OCI-M2 (cell line): Measurements from ENCODE around the gene NUSAP1.
A peak's percentile ranks its signal among the peaks of the same experiment; 100 is the strongest.
"Not testable (repeated sequence)": the region's sequence is repeated elsewhere in the genome, so short reads cannot be mapped to it uniquely, and the experiment has no call there.

Experiments
- DNase-seq: peaks from one replicate; lab custom pipeline; 2025; ENCODE audit not compliant: unreplicated experiment; lab: John Stamatoyannopoulos, UW

NUSAP1 gene

DNA sequence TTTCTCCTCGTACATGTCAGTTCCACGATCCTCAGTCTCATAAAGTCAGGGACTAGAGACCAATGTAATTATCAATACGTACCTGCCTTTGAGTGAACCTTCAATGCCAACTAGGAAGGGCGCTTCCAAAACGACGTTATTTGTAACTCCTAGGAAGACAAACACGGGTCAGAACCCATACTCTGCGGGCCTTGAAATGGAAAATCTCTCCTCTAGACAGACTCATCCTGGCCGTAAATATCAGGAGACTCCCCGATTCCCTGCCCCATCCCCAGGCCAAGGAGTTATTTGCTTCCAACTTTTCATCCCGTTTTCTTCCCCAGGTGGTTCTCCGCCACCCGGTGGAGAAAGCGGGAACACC lies 868 bp upstream of the NUSAP1 start:
- no peak for DNase-seq

DNA sequence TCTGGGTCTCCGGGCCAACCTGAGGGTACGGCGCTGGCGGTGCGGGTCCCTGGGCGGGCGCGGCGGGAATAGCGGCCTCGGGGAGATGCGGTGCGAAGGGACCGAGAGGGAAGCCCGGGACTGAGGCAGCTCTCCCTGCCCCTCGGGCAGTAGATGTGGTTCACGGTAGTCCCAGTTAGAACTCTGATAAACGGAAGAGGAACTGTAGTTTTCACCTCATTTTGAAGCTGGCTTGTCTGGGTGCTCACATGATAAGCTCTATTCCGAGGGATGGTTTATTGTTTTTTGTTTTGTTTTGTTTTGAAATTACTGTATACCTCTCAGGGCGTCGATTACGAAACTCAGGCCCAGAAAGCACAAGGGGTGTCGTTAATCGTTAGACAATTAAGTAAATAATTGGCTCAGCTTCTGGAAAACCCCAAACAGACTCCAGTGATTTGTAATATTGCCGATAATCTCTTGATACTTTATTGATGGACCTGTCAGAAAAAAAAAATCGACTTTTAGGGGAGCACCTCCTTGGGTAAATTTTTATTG lies 413 bp downstream of the NUSAP1 start:
- DNase-seq = no peak

DNA sequence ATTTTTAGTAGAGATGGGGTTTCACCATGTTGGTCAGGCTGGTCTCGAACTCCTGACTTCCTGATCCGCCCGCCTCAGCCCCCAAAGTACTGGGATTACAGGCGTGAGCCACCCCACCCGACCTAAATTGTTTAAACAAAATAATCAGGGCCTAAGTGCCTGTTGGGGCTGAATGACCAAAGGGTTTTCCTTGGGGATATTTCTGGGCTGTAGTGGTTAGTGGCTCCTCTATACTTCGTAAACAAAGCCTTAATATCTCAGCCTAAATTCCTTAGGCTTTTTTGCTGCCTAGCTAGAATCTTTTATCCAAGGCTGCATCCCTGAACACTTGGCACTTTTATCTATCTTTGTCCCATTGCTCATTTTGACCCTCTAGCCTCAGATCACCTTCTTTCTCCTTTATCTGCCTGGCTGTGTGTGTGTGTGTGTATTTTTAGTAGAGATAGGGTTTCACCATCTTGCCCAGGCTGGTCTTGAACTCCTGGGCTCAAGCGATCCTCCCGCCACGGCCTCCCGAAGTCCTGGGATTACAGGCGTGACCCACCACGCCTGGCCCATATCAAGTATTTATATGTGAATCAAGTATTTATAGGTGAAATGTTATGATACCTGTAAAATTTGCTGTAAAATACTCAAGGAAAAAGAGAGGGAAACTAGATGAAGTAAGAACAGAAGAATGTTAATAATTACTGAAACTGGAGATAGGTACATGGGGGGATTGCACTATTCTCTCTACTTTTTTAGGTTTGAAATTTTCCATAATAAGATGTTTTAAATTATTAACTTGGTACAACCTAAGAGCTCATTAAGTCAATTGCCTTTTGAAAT lies 1.8 kb downstream of the NUSAP1 start:
- DNase-seq = peak; percentile 27

DNA sequence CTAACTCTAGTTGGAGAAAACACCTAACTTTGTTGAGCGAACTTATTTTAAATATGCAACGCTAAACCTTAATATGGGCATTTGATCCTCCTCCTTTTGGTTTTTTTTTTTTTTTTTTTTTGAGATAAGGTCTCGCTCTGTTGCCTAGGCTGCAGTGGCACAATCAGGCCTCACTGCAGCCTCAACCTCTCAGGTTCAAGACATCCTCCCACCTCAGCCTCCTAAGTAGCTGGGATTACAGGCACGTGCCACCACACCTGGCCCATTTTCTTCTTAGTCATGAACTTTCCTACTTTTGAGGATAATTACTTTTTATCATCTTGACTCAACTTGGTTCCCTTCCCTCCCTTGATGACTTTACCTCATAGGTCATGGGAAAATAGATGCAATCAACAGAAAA lies 3.9 kb downstream of the NUSAP1 start:
- DNase-seq = no peak

DNA sequence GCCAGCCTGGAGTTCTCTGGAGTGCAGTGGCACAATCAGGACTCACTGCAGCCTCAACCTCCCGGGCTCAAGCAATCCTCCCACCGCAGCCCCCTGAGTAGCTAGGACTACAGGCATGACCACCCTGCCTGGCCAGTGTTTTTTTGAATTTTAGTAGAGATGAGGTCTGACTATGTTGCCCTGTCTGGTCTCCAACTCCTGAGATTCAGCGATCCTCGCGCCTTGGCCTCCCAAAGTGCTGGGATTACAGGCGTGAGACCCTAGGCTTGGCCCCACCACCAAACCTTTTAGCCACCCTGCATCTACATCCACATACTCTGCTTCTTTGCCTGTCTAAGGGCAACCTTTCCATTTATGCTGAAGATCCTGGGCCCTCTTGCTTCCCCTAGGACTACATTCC lies 4.4 kb downstream of the NUSAP1 start:
- no peak for DNase-seq

DNA sequence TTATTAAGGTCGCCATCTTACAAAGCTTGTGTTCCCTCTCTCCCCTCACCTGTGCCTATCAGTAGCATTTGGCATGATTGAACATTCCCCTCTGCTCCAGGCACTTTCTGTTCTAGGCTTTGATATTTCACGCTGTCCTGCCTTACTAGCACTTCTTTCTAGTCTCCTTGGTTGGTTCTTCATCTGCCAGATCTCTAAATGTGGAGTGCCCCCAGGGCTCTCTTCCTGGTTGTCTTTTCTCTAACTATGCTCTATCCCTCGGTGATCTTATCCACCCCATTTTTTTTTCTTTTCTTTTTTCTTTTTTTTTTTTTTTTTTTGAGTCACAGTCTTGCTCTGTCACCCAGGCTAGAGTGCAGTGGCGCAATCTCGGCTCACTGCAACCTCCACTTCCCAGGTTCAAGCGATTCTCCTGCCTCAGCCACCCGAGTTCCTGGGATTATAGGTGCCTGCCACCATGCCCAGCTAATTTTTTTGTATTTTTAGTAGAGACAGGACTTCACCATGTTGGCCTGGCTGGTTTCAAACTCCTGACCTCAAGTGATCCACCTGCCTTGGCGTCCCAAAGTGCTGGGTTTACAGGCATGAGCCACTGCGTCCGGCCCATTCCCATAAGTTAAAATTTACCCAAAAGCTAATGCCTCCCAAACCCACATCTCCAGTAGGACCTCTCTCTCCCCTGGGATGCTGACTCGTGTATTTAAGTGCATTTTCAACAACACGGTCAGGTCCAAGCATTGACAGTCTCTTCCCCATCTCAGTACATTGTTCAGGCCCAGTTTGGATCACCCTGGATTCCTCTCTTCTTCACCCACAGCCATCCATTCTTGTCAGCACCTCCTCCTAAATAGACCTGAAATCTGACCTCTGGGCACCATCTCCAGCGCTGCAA lies 5.2 kb downstream of the NUSAP1 start:
- no peak for DNase-seq

DNA sequence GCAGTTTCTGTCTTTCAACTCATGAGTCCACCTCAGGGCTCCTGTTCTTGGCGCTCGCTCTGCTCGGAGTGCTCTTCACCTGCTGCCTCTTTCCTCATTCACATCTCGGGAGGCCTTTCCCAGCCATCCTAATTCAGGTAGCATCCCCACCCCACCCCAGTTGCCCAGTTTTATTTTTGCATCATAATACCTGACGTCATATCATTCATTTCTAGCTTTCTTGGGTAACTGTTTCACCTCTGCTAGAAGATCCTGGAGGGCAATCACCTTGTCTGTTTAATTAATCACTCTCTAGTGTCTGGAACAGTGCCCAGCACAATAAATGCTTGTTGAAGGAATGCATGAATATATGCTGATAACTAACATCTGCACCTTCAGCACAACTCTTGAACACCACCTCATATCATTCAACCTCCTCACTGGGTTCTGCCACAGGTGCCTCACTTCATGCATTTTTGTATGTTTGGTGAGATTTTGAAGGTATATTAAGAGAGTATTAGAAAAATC lies 7.6 kb downstream of the NUSAP1 start:
- no peak for DNase-seq

DNA sequence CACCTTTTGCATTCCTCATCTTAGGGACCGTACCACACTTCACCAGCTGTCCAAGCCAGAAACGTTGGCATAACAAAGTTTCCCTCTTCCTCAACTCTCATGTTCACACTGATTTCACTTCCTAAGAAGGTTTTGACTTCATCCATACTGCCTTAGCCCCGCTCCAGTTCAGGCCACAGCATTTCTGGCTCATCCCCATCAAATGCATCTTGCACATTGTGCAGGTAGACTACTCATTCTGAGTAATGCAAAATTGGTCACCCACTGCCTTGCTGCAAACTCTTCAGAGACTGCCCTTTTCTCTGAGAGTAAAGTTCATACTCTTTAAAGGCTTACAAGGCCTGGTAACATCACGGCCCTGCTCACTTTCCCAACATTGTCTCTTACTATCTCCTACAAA lies 8.8 kb downstream of the NUSAP1 start:
- no peak for DNase-seq

DNA sequence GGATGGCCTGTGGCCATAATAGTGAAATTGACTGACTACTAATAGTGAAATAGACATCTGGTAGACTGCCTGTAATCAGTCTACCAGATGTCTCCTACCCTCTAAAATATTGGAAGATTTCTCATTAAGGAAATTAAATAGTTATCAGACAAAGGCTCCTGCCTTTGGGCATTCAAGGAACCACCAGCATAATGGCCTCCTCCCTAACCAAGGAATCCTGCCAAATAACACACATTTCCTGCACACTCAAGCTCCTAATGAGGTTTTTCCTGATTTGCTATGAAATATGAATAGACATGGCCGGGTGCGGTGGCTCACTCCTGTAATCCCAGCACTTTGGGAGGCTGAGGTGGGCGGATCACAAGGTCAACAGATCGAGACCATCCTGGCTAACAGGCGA lies 14.6 kb downstream of the NUSAP1 start:
- DNase-seq = no peak

DNA sequence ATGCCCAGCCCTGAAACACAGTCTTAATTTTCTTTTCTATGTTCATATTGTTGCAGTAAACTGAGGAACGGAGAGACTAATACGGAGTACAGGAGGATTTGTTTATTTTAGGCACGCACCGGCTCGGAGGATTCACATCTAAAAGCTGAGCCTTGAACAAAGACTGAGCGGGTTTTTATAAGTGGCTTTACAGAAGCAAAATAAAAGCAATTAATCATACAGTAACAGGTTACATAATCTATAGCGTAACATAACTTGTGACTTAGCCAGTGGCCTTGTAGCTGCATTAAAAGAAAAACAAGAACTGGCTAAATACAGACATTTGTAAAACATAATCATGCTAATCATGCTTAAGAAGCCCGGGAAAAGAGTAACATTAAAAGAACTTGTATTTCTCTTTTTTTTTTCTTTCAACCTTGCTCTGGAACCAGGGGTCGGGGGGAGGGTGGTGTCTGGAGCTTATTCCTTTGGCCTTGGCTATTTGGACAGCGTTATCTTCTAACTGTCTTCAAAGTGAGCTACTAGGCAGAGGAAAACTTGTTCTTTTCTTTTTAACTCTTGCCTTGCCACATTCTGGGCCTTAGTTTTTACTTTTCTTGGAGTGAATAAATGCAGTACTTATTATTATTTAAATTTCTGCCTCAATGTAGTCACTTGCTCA lies 17.5 kb downstream of the NUSAP1 start:
- no peak for DNase-seq

DNA sequence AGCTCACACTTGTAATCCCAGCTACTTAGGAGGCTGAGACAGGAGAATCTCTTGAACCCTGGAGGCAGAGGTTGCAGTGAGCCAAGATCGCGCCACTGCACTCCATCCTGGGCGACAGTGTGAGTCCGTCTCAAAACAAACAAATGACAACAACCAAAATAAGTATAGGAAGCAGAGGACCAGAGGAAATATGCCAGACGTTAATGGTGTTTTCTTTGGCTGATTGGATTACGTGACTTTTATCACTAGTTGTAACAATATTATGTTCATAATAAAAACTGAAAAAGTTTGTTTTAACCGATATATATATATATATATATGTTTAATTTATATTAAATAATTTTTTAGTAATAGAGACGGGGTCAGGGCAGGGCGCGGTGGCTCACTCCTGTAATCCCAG lies 21.7 kb downstream of the NUSAP1 start:
- DNase-seq = no peak

DNA sequence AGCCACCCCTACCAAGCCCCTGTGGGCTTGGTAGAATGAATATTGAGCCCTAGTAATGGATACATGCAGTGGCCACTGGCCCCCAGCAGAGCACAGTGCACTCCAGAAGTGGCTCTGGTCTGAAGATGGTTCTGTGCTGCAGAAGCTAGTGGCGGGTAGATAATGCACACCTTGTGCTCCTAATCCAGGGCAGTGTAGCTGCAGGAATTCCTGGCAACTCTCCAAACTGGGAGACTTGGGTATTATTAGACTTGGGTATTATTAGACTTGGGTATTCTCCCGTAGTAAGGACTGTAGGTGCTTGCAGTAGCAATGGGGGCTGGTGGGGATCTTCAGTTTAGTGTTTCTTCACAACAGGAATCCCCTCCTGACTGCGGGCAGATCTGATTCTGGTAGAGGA lies 34.7 kb downstream of the NUSAP1 start:
- no peak for DNase-seq

DNA sequence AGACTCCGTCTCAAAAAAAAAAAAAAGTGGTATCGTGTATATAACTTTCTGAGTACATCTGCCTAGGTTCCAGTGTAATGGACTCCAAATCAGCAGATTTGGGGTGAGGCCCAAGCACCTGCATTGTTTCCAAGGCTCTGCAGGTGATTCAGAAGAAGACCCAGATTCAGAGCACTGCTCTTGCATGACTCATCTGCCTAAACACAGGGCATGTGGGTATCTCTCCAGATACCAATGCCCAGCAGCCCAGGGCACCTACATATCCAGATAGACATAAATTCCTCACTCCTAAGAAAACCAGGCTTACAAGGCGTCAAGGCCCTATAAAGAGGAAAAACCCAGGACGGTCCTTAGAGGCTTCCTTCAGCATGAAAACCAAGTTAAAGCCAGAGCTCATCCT lies 45.3 kb downstream of the NUSAP1 start:
- no peak for DNase-seq

DNA sequence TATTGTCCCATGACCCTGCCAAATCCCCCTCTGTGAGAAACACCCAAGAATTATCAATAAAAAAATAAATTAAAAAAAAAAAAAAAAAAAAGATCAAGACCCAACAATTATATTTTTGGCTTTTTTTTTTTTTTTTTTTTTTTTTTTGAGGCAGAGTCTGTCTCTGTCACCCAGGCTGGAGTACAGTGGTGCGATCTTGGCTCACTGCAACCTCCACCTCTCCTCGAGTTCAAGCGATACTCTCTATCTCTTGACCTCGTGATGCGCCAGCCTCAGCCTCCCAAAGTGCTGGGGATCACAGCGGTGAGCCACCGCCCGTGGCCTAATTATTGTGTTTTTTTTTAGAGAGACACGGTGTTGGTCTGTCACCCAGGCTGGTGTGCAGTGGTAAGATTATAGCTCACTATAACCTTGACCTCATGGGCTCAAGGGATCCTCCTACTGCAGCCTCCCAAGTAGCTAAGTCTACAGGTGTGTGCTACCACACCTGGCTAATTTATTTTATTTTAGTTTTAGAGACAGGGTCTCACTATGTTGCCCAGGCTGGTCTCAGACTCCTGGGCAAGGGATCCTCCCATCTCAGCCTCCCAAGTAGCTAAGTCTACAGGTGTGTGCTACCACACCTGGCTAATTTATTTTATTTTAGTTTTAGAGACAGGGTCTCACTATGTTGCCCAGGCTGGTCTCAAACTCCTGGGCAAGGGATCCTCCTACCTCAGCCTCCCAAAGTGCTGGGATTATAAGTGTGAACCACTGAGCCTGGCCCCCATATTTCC lies 51.5 kb downstream of the NUSAP1 start:
- DNase-seq = not testable (repeated sequence)

DNA sequence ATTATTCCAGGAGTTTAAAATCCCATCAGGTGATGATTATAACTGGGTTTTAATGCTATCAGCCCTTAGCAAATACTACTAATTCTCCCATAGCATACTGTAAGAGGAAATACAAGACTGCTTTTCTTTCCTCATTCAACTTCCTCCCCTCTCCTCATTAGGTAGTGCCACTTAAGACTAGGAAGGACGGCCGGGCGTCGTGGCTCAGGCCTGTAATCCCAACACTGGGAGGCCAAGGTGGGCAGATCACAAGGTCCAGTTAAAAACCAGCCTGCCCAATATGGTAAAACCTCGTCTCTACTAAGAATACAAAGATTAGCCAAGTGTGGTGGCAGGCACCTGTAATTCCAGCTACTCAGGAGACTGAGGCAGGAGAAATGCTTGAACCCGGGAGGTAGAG lies 55.0 kb downstream of the NUSAP1 start:
- no peak for DNase-seq

DNA sequence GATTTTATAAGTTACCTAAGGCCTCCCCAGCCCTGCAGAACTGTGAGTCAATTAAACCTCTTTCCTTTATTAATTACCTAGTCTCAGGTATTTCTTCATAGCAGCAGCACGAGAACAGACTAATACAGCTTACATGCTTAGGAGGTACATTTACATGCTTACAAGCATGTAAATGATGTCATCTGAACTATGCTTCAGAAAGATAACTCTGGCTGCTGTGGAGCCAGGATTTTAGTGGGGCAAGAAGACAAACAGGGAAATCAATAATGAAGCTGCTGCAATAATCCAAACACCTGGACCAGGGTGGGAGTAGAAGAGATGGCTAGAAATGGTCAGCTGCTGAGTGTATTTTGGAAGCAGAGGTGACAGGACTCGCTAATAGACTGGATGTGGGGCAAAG lies 60.0 kb downstream of the NUSAP1 start:
- no peak for DNase-seq

DNA sequence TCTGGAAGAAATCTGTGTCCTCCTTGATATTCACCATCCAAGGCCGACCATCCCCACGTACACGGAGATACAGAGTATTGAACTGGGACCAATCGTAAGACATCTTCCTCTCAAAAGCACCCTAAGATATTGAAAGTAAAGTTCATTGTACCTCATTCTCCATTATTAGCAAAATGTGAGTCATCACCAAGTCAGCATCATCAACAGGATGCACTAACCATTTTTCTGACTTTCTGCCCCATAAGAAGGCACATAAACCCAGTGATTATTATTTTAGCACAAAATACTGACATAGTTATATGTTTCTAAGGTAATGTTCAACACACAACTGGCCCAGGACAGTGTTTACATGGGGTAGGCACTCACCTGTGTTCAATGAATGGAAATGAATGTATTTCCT lies 62.2 kb downstream of the NUSAP1 start:
- DNase-seq = no peak

DNA sequence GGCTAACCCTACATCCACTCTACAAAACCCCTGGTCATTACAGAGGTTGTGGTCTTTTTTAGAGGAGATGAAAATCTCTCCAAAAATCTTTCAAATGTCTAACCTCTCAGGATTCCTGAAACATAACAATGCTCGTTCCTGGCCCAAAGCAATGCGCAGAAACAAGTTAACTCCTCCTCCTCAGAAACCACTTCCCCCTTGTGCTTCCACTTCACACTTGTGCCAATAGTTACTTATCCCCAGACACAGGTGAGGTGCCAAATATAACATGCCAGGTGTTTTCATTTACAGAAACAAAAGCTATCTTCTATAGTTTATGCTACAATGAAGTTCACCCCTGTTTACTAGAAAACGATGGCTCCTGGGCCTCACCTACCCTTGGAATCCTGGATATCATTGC lies 63.4 kb downstream of the NUSAP1 start:
- no peak for DNase-seq

DNA sequence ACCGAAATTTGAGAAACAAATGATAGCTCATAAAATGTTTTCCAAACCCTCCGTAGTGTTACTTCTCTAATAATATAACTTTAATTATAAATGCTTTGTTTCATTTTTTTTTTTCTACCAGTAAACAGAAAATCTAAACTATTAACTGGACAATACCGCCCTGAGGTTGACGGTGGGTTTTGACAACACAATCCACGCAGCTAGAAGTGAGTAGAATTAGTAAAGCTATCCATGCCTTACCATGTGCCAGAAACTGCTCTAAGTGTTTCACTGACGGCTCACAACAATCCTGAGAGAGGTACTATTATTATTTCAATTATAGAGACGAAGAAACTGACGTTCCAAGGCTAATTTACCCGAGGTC lies 69.2 kb downstream of the NUSAP1 start:
- DNase-seq = no peak

DNA sequence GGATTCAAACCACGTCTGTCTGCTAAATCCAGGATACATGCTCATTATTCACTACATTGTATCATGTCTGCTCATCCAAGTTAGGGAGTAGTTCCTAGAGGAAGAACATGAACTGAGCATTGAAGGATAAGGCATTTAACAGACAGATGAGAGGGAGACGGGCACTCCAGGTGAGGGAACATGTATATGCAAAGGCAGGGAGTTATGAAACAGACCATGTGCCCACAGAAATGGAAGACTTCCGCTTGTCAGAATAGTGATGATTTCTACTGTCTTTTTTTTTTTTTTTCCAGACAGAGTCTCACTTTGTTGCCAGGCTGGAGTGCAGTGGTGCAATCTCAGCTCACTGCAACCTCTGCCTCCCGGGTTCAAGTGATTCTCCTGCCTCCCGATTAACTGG lies 74.7 kb downstream of the NUSAP1 start:
- DNase-seq = no peak

DNA sequence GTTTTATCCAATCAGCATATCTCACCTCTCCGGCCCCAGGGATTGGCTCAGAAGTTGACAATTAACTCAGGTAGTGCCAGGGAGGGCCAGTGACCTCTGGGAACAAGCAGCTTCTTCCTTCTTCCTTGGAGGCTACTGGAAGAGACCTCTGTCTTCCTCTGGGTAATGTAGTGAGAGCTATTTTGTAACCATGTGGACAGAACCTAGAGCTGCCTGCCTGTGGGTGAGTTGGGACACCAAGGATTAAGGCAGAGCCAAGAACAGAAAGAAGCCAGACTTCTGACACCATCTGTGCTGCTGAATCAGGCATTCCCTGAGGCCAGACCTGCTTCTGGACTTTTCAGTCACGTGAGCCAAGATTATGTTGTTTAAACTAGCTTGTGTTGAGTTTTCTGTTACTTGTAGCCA lies 75.6 kb downstream of the NUSAP1 start:
- DNase-seq = no peak
